ENCODE measurements around the gene GABBR2.

GABBR2 gene

DNA sequence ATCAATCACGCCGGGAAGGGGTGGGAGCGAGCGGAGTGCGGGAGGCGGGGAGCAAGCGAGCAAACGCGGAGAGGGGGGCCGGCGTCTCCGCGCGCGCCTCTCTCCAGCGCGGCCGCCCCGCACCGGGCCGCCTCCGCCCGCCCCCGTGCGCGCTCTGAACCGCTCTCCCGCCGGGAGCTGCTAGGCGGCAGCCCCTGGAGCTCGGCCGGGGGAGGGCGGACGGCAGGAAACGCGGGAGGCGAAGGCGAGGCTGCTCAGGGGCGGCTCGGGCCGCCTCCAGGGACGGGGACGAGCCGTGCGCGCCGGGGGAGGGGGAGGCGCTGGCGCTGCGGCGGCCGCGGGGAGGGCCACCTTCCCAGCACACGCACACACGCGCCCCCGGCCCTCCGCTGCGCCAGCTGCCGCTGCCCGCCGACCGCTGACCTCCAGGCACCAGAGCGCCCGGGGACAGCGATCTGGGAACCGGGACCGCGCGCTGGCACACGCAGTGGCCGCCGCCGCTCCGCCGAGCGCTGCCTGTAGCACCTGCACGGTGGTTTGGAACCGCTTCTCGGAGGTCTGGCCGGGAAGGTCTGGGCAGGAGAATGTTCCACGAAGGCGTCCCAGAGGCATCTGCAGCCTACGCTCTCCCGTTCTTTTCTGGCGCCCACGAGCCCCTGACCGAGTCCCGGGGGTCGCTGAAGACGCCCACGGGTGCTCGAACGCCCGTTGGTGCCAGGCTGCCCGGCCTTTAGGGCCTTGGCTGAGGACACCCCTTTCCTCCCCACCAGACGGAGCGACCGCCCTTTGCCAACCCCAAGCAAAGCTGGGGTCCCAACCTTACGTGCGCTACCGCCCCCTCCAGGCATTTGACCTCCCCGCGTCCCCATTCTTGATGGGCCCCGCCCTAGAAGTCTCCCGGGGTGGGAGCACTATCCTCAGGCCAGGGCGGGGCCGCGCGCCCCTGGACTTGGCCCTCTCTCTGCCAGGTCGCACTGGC lies at the start of gene GABBR2:
TSS of gene GABBR2 (minus strand) at position 3 of the 979 bp plus-strand sequence. CDS start 198 bp downstream, outside the sequence.
- Mint-ChIP-seq H3K9me3 (peaks cover 2% of the 10 kb centered on the region), H3K27ac (no peak within 1 kb of the TSS), H3K4me1 (no peaks in the 10 kb centered on the region), H3K4me3 (no peak within 1 kb of the TSS), H3K27me3 (peaks cover 27% of the 10 kb centered on the region), H3K36me3 (no peaks in the 10 kb centered on the region)
- ATAC-seq (ENCODE audit: low read depth) (no peak), DNase-seq (ENCODE audit: low spot score in 2 of 2) (no peak)

DNA sequence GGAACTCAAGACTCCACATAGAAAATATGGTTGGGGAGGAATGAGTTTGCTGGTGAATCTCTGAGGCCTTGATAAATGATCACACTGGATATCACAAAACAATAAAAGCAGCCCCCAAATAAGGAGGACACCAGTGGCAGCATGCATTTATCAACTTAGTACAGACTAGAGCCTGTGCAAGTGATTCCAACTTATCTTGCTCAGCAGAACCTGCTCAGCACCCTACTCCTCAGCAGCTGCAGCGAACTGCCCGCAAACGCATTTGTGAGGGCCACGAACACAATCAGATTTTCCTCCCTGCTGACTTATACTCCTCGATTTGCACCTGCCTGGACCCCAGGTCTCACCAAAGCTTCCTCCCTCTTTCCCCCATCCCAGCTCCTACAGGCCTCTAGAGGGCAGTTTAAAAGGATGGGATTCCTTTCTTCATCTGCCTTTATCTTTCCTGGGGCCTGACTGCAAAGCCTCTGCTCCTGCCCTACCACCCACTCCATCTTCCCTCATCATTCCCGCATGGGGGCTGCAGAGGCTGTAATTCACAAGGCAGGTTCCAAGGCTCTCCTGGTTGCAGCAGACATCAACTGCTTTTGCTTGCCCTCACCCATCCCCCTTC lies 46.4 kb upstream of the GABBR2 start:
- H3K9me3 Mint-ChIP-seq, result peaks cover 6% of the 10 kb centered on the region
- no peak for ATAC-seq (ENCODE audit: low read depth)
- no peak overlapping the region for H3K4me3 Mint-ChIP-seq
- DNase-seq (ENCODE audit: low spot score in 2 of 2), result no peak
- H3K36me3 Mint-ChIP-seq, result peaks cover 54% of the 10 kb centered on the region
- H3K4me1 Mint-ChIP-seq, result no peaks in the 10 kb centered on the region
- H3K27me3 Mint-ChIP-seq, result no peaks in the 10 kb centered on the region
- no peak overlapping the region for H3K27ac Mint-ChIP-seq

DNA sequence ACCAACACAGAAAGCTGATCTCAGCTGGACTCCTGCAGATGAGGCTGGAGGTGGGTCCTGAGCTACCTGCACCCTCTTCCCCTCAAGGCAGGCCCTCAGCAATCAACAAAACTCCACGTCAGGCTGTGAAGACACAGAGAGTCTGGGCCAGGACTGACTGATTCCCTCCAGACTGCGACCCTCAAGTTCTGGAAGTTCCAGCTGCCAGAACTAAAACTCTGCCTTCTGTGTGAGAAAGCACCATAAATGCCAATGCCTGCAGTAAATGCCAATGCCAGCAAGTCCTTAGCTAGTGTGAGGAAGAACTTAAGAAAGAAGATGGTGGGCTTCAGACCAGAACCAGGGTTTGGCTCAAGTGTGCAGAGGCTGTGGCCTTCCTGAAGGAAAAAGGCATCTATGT lies 42.5 kb upstream of the GABBR2 start:
- Mint-ChIP-seq H3K27me3 (no peaks in the 10 kb centered on the region), H3K4me3 (no peak overlapping the region), H3K27ac (no peak overlapping the region), H3K36me3 (peaks cover 57% of the 10 kb centered on the region), H3K4me1 (no peaks in the 10 kb centered on the region), H3K9me3 (peaks cover 4% of the 10 kb centered on the region)
- DNase-seq (ENCODE audit: low spot score in 2 of 2) (no peak), ATAC-seq (ENCODE audit: low read depth) (no peak)

DNA sequence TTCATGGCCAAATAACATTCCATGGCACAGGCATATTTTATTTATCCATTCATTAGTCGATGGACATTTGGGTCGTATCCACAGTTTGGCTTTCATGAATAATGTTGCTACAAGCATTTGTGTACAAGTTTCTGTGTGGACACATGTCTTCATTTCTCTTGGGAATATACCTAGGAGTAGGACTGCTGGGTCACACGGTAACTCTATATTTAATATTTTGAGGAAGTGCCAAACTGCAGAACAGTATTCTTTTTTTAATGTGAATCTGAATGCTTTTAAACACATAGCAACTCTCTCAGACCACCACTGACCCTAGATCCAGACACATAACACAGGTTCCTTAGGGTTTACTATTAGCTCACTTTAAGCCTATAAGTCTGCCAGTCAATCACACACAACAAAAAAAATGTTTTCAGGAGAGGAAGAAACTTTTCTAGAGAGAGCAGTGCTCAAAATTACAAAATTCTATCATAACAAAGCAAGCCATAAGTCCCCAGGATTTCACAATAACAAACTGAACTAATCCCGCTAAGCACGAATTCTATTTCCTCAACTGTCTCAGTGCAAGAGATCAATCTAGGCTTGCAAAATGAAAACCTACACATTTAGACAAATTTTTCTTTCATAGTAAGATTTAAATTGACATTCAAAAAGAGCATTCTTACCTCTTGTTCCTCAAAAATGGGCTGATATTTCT lies 41.8 kb upstream of the GABBR2 start:
- Mint-ChIP-seq H3K4me1 (no peaks in the 10 kb centered on the region), H3K27ac (no peak overlapping the region), H3K4me3 (no peak overlapping the region), H3K36me3 (peaks cover 54% of the 10 kb centered on the region), H3K9me3 (peaks cover 4% of the 10 kb centered on the region), H3K27me3 (no peaks in the 10 kb centered on the region)
- ATAC-seq (ENCODE audit: low read depth), result no peak
- DNase-seq (ENCODE audit: low spot score in 2 of 2), result no peak

DNA sequence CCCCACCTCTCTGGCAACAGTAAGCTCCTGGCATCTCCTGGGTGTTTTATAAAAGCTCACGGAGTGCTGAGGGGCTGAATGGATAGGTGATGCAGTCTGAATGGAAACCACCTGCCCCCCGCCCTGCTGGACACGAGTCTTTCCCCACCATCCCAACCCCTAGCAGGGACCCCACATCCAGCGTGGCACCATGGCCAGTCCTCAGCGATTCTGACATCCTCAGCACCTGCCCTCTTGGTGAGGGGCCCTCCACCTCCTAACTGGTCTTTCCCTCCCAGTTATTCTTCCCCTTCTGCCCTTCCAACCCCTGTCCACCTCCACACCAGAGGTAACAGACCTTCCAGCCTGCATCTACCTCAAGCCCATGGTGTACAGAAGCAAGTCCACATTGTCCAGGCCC lies 38.7 kb upstream of the GABBR2 start:
- DNase-seq (ENCODE audit: low spot score in 2 of 2), result no peak
- Mint-ChIP-seq H3K36me3 (peaks cover 57% of the 10 kb centered on the region), H3K4me3 (no peak overlapping the region), H3K4me1 (peaks cover 3% of the 10 kb centered on the region), H3K27ac (no peak overlapping the region), H3K27me3 (no peaks in the 10 kb centered on the region), H3K9me3 (peaks cover 4% of the 10 kb centered on the region)
- ATAC-seq (ENCODE audit: low read depth), result no peak

DNA sequence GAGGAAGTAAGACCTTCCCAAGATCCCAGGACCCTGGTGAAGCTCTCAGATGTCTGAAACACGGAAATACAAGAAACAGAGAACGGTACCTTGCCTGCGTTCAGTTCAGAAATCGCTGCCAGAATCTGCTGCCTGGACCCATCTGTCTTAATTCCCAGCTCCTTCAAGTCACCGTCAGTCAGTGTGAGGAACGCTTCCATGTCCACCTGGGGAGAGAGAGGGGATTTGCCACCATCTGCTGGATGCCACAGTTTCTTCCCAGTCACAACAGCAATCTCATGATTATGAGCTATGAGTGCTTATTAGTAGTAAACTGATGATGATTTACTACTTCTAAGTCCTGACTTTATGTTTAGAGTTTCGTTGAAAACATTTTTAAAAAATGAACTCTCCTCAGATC lies 36.7 kb upstream of the GABBR2 start:
- H3K27ac Mint-ChIP-seq, result no peak overlapping the region
- no peak for DNase-seq (ENCODE audit: low spot score in 2 of 2)
- peaks cover 3% of the 10 kb centered on the region for H3K4me1 Mint-ChIP-seq
- peaks cover 45% of the 10 kb centered on the region for H3K36me3 Mint-ChIP-seq
- H3K4me3 Mint-ChIP-seq, result no peak overlapping the region
- H3K27me3 Mint-ChIP-seq, result no peaks in the 10 kb centered on the region
- ATAC-seq (ENCODE audit: low read depth), result no peak
- H3K9me3 Mint-ChIP-seq, result peaks cover 4% of the 10 kb centered on the region

DNA sequence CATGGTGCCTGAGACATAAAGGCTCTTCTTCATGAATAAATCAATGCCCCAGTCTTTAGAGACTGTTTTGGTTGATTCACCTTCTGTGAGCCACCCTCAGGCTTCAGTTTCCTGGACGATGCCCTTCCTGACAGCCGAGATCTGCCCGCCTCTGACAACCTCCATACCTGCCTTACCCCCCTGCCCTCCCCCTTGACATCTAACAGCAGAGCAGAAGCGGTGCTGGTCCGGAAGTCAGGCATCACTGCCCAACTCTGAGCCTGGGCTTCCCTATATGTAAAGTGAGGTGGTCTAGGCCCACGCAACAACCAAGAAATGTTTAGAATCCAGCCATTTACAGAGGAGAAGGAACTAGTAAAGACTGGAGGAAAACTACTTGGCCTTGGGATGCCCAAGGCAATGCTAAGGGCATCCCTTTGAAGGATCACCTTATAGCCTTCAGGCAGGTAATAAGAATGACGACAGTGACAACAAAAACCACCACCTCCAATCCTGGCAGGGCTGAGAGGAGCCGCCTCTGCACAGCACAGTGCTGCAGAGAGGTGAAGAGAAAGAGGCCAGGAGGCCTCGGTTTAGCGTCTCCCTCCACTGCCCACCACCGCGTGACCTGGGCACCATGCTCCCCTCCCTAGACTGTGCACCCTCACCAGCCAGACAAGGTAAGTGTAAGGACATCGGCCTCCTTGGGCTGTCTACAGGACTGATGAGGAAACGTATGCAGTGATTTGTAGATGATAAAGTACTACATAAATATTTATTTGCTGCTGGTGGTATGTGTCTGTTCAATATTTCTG lies 35.3 kb upstream of the GABBR2 start:
- ATAC-seq (ENCODE audit: low read depth) (peak; percentile 72), DNase-seq (ENCODE audit: low spot score in 2 of 2) (no peak)
- no peak overlapping the region for H3K4me3 Mint-ChIP-seq
- peaks cover 2% of the 10 kb centered on the region for H3K9me3 Mint-ChIP-seq
- H3K4me1 Mint-ChIP-seq, result peaks cover 3% of the 10 kb centered on the region
- H3K27me3 Mint-ChIP-seq, result no peaks in the 10 kb centered on the region
- H3K36me3 Mint-ChIP-seq, result peaks cover 37% of the 10 kb centered on the region
- H3K27ac Mint-ChIP-seq, result peak overlapping the region; percentile 51

DNA sequence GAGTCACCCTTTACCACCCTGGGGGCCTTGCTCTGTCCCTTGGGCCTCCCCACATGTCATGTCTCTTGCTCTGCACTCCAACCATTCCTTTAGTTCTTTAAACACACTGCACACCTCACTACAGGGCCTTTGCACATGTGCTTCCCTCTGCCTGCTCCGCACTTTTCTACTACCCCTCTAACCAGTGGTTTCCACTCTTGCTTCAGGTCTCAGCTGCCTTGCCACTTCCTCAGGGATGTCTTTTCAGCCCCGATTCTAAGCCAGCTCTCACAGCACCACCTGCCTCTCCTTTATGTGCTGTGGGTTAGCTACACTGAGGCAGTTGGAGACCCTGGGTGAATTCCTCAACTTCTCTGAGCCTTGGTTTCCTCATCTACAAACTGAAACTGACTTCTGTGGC lies 34.6 kb upstream of the GABBR2 start:
- H3K4me3 Mint-ChIP-seq, result no peak overlapping the region
- peak overlapping the region; percentile 51 for H3K27ac Mint-ChIP-seq
- H3K4me1 Mint-ChIP-seq, result peaks cover 3% of the 10 kb centered on the region
- DNase-seq (ENCODE audit: low spot score in 2 of 2) (no peak), ATAC-seq (ENCODE audit: low read depth) (no peak)
- peaks cover 6% of the 10 kb centered on the region for H3K9me3 Mint-ChIP-seq
- H3K36me3 Mint-ChIP-seq, result peaks cover 36% of the 10 kb centered on the region
- no peaks in the 10 kb centered on the region for H3K27me3 Mint-ChIP-seq

DNA sequence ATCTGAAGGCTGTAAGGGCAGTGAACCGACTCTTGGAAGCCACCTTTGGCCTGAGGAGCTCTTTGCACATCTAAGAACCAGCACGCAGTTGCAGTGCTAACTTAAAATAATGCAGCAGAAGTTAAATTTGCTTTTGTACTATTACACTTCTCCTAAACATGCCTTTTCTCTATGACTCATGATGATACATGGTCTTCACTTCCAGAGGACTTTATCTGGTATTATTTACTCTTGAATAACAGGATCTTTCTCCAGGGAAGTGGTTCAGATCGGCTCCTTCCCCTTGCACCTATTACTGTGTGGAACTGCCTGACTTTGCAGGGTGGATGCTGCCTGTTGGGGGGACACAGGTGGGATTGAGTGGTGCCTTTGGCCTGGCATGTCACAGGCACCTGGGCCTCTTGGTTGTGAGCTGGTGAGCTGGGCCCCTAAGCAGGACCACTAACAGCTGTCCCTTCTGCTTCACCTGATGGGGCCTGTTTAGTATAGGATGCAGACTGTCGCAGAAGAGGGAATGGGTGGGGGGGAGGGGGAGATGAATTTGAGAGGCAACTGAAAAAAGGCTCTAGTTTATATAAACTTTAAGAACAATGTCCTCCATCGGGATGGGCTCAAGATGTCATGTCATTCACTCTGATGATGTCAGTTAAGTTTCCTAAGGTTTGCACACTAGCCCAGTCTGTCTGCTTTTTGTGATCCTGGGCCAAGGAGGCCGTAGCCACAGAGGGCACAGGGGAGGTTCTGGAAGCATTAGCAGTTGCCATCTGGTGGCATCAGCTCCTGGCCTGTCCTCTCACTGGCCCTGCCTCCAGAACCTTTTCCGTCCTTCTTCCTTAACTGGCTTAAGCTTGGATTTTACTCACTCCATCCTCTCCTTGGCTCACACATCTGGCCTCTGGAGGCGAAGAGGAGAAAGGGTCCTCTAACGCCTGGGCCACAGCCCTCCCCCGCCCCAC lies 33.9 kb upstream of the GABBR2 start:
- Mint-ChIP-seq H3K36me3 (peaks cover 36% of the 10 kb centered on the region), H3K4me3 (no peak overlapping the region), H3K27ac (no peak overlapping the region), H3K9me3 (peaks cover 7% of the 10 kb centered on the region), H3K4me1 (peaks cover 3% of the 10 kb centered on the region), H3K27me3 (no peaks in the 10 kb centered on the region)
- ATAC-seq (ENCODE audit: low read depth), result no peak
- DNase-seq (ENCODE audit: low spot score in 2 of 2), result no peak

DNA sequence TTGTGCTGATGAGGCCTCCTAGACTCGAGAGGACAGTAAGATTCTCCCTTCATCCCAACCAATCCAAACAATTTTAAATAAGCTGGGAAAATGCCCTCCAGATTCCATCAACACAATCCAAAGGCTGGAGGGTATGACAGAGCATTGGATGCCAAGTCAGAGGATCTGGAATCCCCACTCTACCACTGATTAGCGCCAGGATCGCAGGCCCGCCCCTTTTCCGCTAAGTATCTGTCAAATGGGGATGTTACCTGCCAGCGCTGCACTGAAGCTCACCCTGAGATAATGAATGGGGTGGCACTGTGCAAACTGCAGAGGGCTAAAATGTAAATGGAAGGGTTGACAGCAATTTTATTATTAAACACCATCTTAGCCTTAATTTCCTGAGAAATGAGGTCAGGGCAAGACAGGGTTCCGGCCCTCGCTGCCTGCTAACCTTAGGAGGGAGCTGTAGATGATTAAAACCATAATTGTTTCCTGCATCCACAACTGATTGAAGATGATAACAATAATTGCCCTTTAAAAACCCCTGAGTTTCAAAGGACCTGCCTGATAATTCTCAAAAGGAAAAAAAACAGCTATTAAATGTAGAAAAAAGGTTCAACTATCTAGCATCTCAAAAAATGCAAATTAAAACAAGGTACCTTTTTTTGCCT lies 31.6 kb upstream of the GABBR2 start:
- ATAC-seq (ENCODE audit: low read depth), result no peak

DNA sequence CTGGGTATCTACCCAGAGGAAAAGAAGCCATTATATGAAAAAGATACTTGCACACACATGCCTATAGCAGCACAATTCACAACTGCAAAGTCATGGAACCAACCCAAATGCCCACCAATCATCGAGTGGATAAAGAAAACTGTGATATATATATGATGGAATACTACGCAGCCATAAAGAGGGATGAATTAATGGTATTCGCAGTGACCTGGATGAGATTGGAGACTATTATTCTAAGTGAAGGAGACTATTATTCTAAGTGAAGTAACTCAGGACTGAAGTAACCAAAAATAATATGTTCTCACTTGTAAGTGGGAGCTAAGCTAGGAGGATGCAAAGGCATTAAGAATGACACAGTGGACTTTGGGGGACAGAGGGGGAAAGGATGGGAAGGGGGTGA lies 30.0 kb upstream of the GABBR2 start:
- H3K9me3 Mint-ChIP-seq, result peaks cover 7% of the 10 kb centered on the region
- no peak overlapping the region for H3K4me3 Mint-ChIP-seq
- H3K27me3 Mint-ChIP-seq, result no peaks in the 10 kb centered on the region
- DNase-seq (ENCODE audit: low spot score in 2 of 2) (no peak), ATAC-seq (ENCODE audit: low read depth) (no peak)
- peaks cover 40% of the 10 kb centered on the region for H3K36me3 Mint-ChIP-seq
- peaks cover 3% of the 10 kb centered on the region for H3K4me1 Mint-ChIP-seq
- H3K27ac Mint-ChIP-seq, result no peak overlapping the region

More for the DNA sequence above, 31.6 kb upstream of the GABBR2 start:
- H3K4me1 Mint-ChIP-seq, result peaks cover 3% of the 10 kb centered on the region
- H3K27me3 Mint-ChIP-seq, result no peaks in the 10 kb centered on the region
- no peak for DNase-seq (ENCODE audit: low spot score in 2 of 2)
- H3K27ac Mint-ChIP-seq, result no peak overlapping the region
- peaks cover 45% of the 10 kb centered on the region for H3K36me3 Mint-ChIP-seq
- peaks cover 7% of the 10 kb centered on the region for H3K9me3 Mint-ChIP-seq
- no peak overlapping the region for H3K4me3 Mint-ChIP-seq

DNA sequence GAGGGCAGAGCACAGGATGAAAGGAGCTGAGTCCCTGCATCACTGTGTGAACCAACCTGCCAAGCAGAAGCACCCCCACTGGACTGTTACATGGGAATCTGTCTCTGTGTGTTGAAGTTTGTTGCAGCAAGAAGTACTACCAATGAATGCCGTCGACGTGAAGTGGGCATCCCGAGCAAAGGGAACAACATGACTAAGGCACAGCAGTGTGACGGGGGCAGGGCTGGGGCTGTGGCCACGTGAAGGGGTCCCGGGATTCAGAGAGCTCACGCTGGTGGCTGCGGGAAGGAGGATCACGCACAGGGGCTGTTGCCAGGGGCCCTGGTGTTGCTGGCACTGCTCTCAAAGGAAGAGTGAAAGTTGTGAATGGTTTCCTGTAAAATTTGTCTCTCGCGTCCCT lies 27.5 kb upstream of the GABBR2 start:
- Mint-ChIP-seq H3K27ac (no peak overlapping the region), H3K27me3 (no peaks in the 10 kb centered on the region), H3K4me1 (no peaks in the 10 kb centered on the region), H3K36me3 (peaks cover 31% of the 10 kb centered on the region), H3K9me3 (peaks cover 7% of the 10 kb centered on the region), H3K4me3 (no peak overlapping the region)
- DNase-seq (ENCODE audit: low spot score in 2 of 2) (no peak), ATAC-seq (ENCODE audit: low read depth) (no peak)
